Pancreas (tissue), 10 donors: Measurements from ENCODE around the gene MEP1B. TPM values are rescaled to one million over a fixed set of nuclear protein-coding genes. Genes with fewer than 3 reads are reported as not detected.

Experiments used
- ATAC-seq, 4 donors: fragments of 200-7000 bp; cut with Tn5 transposase; one replicate each; pipeline versions ENCODE4 v1.8.0 to v1.9.1; 2020; ENCODE audit warnings: mild to moderate bottlenecking in 4 of 4, moderate library complexity in 4 of 4
- DNase-seq, 6 donors: peaks; one replicate each; pipeline ENCODE4 v3.0.0-alpha.2; 2020
- FAIRE-seq: peaks from 2 replicates; lab custom pipeline; 2012; peaks lifted over from hg19 to GRCh38; lab: Jason Lieb, UNC
- H3K27ac ChIP-seq, 4 donors: fragments of 200-600 bp; sonication (generic); 1 replicate in 3 of 4; 2 replicates in 1 of 4; pipeline versions ENCODE4 v1.5.0 to v1.8.0; 2020
- H3K27me3 ChIP-seq, 4 donors: fragments of 200-600 bp; one replicate each; pipeline ENCODE4 v1.8.0; 2021
- H3K36me3 ChIP-seq, 3 donors: fragments of 200-600 bp; sonication (generic) in 1 of 3; one replicate each; pipeline versions ENCODE4 v1.5.0 to v1.8.0; 2020 to 2021
- H3K4me1 ChIP-seq, 3 donors: fragments of 200-600 bp; one replicate each; pipeline ENCODE4 v1.8.0; 2021
- H3K4me3 ChIP-seq, 4 donors: fragments of 200-600 bp; sonication (generic) in 2 of 4; one replicate each; pipeline versions ENCODE4 v1.5.0 to v1.8.0; 2020 to 2021
- H3K9me3 ChIP-seq, 4 donors: fragments of 200-600 bp; one replicate each; pipeline ENCODE4 v1.8.0; 2021
- CTCF ChIP-seq, 4 donors: fragments of 200-600 bp; sonication (generic) in 3 of 4; IDR thresholded peaks; one replicate each; pipeline versions ENCODE4 v1.5.0 to v1.8.0; 2021; ENCODE audit warnings: antibody characterized with exemption in 4 of 4
- WGBS, 2 donors: extraction: QIAGEN DNeasy Blood & Tissue Kit; methylation state at CpG; one replicate each; pipeline ENCODE4 v1.1.7; 2013; 5-methylcytosine and 5-hydroxymethylcytosine counted together
- intact Hi-C, 3 donors: fragments of 100-400 bp; cut with DNase I; formaldehyde crosslinking; loops; one replicate each; pipeline versions ENCODE4 v1.11.1 to v1.14.2; 2022
- polyA plus RNA-seq, 2 donors: library from polyadenylated mRNA; stranded (reverse); fragments of 200-250 nt; gene quantifications; one replicate each; pipeline ENCODE4 v1.2.3, GENCODE V29; 2013
- total RNA-seq, 6 donors: library from RNA; stranded (reverse); fragmentation: NEBNext Ultra II Directional in 4 of 6; extraction: Animal tissue kit (Norgen Biotek cat#: 25700) in 4 of 6; gene quantifications; one replicate each; pipeline versions ENCODE4 v1.2.1 to v1.2.4, GENCODE V29; 2021 to 2023
- donor health status: healthy with polysubstance abuse.
- donor health status: DM: no; HTN: no; CAD: no; lungs with moderate emphysema.
- donor health status: DM: no; HTN: no; CAD: no.
- donor health status: control.
- donor health status: control.
- donor health status: Bipolar disorder and iron deficiency.
- donor health status: DM: yes; HTN: yes; CAD: no.
- donor health status: DM: no; HTN: no; CAD: no.
- donor health status: DM: no; HTN: no; CAD: no.
- donor health status: DM: yes; HTN: yes; CAD: no.

MEP1B gene
- total and polyA plus RNA-seq, 8 donors: 0.18 TPM; not detected in 7

DNA sequence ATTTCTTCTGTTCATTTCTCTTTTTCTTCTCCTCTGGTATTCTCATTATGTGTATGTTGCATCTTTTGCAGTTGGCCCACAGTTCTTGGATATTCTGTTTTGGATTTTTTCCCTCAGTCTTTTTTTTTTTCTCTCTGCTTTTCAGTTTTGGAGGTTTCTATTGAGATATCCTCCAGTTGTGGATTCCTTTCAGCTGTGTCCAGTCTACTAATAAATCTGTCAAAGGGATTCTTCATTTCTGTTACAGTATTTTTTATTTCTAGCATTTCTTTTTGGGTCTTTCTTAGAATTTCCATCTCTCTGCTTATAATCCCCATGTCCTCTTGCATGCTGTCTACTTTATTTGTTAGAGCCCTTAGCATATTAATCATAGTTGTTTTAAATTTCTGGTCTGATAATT is 6.3 kb upstream of the MEP1B start:
- Histone ChIP-seq H3K4me1 (no peaks in the 10 kb centered on the region), H3K9me3 (no peaks in the 10 kb centered on the region), H3K36me3 (no peaks in the 10 kb centered on the region), H3K27me3 (no peaks in the 10 kb centered on the region), H3K27ac (no peak overlapping the region), H3K4me3 (no peak overlapping the region)
- ATAC-seq (no peak), FAIRE-seq (no peak), DNase-seq (no peak)
- intact Hi-C loops: loop anchor here in 1 of 3 donors (10.0 kb wide), 1 partner anchor 71 kb away; no protein-coding TSS in a partner anchor
- no peak for TF ChIP-seq CTCF (IDR thresholded peaks at IDR 0.05)

GRCh38 chr18:32190209-32190608 is 370 bp downstream of the MEP1B start:
- Histone ChIP-seq H3K4me3 (no peak overlapping the region), H3K9me3 (no peaks in the 10 kb centered on the region), H3K27ac (no peak overlapping the region), H3K4me1 (no peaks in the 10 kb centered on the region), H3K36me3 (no peaks in the 10 kb centered on the region), H3K27me3 (no peaks in the 10 kb centered on the region)
- WGBS, 2 donors: 71 to 83% methylated on average over 2 of the region's 2 CpGs
- intact Hi-C loops: no loop called here
- DNase-seq (no peak), ATAC-seq (no peak), FAIRE-seq (no peak)
- TF ChIP-seq CTCF (IDR thresholded peaks at IDR 0.05): no peak

GRCh38 chr18:32195881-32196815 is 6.3 kb downstream of the MEP1B start:
- FAIRE-seq (no peak), DNase-seq (peak in 1 of 6 donors; percentile 45)
- WGBS, 2 donors: 94 to 97% methylated on average over 32 of the region's 32 CpGs

DNA sequence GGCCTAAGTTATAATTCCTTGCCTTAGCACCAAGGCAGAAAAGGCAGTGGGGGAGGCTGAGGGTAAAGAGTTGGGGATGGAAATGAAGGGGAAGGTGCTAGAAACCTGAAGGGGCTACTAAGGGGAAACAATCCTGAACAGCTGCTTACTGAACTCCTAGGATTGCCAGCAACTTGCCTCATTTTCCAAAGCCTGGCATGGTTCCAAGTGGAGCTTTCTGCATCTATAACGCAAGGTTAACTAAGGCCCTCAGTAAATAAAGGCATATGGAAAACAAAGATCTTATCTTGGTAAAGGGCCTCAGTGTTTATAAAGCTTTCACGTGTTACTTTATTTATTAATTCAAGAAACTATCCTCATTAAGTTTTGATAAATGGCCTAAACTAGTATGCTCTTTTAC is 10.9 kb downstream of the MEP1B start:
- FAIRE-seq: no peak
- TF ChIP-seq CTCF (IDR thresholded peaks at IDR 0.05): no peak
- Histone ChIP-seq H3K27me3 (no peaks in the 10 kb centered on the region), H3K36me3 (no peaks in the 10 kb centered on the region), H3K9me3 (no peaks in the 10 kb centered on the region), H3K4me1 (no peaks in the 10 kb centered on the region), H3K4me3 (no peak overlapping the region), H3K27ac (no peak overlapping the region)
- intact Hi-C loops: no loop called here
- no peak for ATAC-seq
- WGBS, 2 donors: 33 to 34% methylated on average over 2 of the region's 2 CpGs
- no peak for DNase-seq

More at GRCh38 chr18:32195881-32196815, 6.3 kb downstream of the MEP1B start:
- TF ChIP-seq CTCF (IDR thresholded peaks at IDR 0.05): no peak
- H3K4me1 ChIP-seq: no peaks in the 10 kb centered on the region
- intact Hi-C loops: no loop called here
- no peak overlapping the region for H3K4me3 ChIP-seq
- no peak overlapping the region for H3K27ac ChIP-seq
- ATAC-seq: no peak
- no peaks in the 10 kb centered on the region for H3K9me3 ChIP-seq
- H3K36me3 ChIP-seq: no peaks in the 10 kb centered on the region
- no peaks in the 10 kb centered on the region for H3K27me3 ChIP-seq
